ENCODE data around the gene POLR2E. TPM values are rescaled to one million over a fixed set of nuclear protein-coding genes. Genes with fewer than 3 reads are reported as not detected.

The POLR2E gene
- total and polyA plus RNA-seq, 2 of the 13 experiments (the other 11 are each of a cell fraction or from before 2014, with no cell fraction given), result 140 to 272 TPM

GRCh38 chr19:1098177-1099051 is 3.2 kb upstream of the POLR2E start (continued):
- peak; percentile 87 for TF ChIP-seq USF2 (IDR thresholded peaks at IDR 0.05; ENCODE audit: low read depth, low read length)
- TF ChIP-seq USF2 (CRISPR knock-in tag; IDR thresholded peaks at IDR 0.05; ENCODE audit: borderline replicate concordance), result peak; percentile 92
- TF ChIP-seq ISL2 (CRISPR knock-in tag; IDR thresholded peaks at IDR 0.05), result no peak
- TF ChIP-seq MAF1 (CRISPR knock-in tag; IDR thresholded peaks at IDR 0.05; ENCODE audit: borderline replicate concordance), result no peak
- peak; percentile 89 for TF ChIP-seq ZNF230 (CRISPR knock-in tag; IDR thresholded peaks at IDR 0.05)
- TF ChIP-seq ZNF281 (CRISPR knock-in tag; IDR thresholded peaks at IDR 0.05; ENCODE audit: borderline replicate concordance), result no peak
- TF ChIP-seq PHB2 (IDR thresholded peaks at IDR 0.05; ENCODE audit: partially characterized antibody), result no peak
- TF ChIP-seq KLF6 (CRISPR knock-in tag; IDR thresholded peaks at IDR 0.05), result no peak
- 0 out of 2 replicates have a peak, but pooled peaks have one; percentile 38 for TF ChIP-seq ZNF331 (CRISPR knock-in tag; IDR thresholded peaks at IDR 0.05)
- TF ChIP-seq RBM22 (optimal IDR thresholded peaks at IDR 0.05; ENCODE audit: low read length), result peak; percentile 40
- no peak for TF ChIP-seq ONECUT2 (CRISPR knock-in tag; IDR thresholded peaks at IDR 0.05)
- TF ChIP-seq U2AF1 (optimal IDR thresholded peaks at IDR 0.05; ENCODE audit: low read depth, low read length), result no peak
- TF ChIP-seq, protein P1, sequence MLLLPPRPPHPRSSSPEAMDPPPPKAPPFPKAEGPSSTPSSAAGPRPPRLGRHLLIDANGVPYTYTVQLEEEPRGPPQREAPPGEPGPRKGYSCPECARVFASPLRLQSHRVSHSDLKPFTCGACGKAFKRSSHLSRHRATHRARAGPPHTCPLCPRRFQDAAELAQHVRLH (CRISPR knock-in tag; IDR thresholded peaks at IDR 0.05; ENCODE audit: borderline replicate concordance, low read depth), result no peak
- TF ChIP-seq, protein P2, sequence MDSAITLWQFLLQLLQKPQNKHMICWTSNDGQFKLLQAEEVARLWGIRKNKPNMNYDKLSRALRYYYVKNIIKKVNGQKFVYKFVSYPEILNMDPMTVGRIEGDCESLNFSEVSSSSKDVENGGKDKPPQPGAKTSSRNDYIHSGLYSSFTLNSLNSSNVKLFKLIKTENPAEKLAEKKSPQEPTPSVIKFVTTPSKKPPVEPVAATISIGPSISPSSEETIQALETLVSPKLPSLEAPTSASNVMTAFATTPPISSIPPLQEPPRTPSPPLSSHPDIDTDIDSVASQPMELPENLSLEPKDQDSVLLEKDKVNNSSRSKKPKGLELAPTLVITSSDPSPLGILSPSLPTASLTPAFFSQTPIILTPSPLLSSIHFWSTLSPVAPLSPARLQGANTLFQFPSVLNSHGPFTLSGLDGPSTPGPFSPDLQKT (CRISPR knock-in tag; IDR thresholded peaks at IDR 0.05; ENCODE audit: borderline replicate concordance), result no peak
- TF ChIP-seq, protein P3, sequence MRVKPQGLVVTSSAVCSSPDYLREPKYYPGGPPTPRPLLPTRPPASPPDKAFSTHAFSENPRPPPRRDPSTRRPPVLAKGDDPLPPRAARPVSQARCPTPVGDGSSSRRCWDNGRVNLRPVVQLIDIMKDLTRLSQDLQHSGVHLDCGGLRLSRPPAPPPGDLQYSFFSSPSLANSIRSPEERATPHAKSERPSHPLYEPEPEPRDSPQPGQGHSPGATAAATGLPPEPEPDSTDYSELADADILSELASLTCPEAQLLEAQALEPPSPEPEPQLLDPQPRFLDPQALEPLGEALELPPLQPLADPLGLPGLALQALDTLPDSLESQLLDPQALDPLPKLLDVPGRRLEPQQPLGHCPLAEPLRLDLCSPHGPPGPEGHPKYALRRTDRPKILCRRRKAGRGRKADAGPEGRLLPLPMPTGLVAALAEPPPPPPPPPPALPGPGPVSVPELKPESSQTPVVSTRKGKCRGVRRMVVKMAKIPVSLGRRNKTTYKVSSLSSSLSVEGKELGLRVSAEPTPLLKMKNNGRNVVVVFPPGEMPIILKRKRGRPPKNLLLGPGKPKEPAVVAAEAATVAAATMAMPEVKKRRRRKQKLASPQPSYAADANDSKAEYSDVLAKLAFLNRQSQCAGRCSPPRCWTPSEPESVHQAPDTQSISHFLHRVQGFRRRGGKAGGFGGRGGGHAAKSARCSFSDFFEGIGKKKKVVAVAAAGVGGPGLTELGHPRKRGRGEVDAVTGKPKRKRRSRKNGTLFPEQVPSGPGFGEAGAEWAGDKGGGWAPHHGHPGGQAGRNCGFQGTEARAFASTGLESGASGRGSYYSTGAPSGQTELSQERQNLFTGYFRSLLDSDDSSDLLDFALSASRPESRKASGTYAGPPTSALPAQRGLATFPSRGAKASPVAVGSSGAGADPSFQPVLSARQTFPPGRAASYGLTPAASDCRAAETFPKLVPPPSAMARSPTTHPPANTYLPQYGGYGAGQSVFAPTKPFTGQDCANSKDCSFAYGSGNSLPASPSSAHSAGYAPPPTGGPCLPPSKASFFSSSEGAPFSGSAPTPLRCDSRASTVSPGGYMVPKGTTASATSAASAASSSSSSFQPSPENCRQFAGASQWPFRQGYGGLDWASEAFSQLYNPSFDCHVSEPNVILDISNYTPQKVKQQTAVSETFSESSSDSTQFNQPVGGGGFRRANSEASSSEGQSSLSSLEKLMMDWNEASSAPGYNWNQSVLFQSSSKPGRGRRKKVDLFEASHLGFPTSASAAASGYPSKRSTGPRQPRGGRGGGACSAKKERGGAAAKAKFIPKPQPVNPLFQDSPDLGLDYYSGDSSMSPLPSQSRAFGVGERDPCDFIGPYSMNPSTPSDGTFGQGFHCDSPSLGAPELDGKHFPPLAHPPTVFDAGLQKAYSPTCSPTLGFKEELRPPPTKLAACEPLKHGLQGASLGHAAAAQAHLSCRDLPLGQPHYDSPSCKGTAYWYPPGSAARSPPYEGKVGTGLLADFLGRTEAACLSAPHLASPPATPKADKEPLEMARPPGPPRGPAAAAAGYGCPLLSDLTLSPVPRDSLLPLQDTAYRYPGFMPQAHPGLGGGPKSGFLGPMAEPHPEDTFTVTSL (CRISPR knock-in tag; IDR thresholded peaks at IDR 0.05; ENCODE audit: borderline replicate concordance), result 0 out of 2 replicates have a peak, but pooled peaks have one; percentile 59
- no peak for TF ChIP-seq NRL (CRISPR knock-in tag; IDR thresholded peaks at IDR 0.05; ENCODE audit: borderline replicate concordance)
